H9 (cell line): Measurements from ENCODE around the gene METTL21C. TPM values are rescaled to one million over a fixed set of nuclear protein-coding genes. Genes with fewer than 3 reads are reported as not detected.

ENCODE experiments used
- DNase-seq: peaks from one replicate; pipeline ENCODE4 v3.0.0-alpha.2; 2017
- H2AFZ ChIP-seq: one replicate; pipeline ENCODE4 v1.6.1; 2013; ENCODE audit warnings: mild to moderate bottlenecking, low read length, control low read depth, moderate library complexity
- H2AK5ac ChIP-seq: 2 replicates; pipeline ENCODE4 v1.6.1; 2013; ENCODE audit warnings: low read length, control low read depth, mixed read lengths; ENCODE audit not compliant: insufficient read length
- H2BK120ac ChIP-seq: one replicate; pipeline ENCODE4 v1.6.1; 2013; ENCODE audit warnings: low read depth, mild to moderate bottlenecking, low read length, control low read depth, inconsistent platforms; ENCODE audit not compliant: poor library complexity, severe bottlenecking
- H2BK12ac ChIP-seq: 2 replicates; pipeline ENCODE4 v1.6.1; 2013; ENCODE audit warnings: low read length, control low read depth, mixed read lengths, low read depth; ENCODE audit not compliant: insufficient read length
- H2BK15ac ChIP-seq: 2 replicates; pipeline ENCODE4 v1.6.1; 2013; ENCODE audit warnings: low read depth, low read length, control low read depth
- H2BK20ac ChIP-seq: one replicate; pipeline ENCODE4 v1.6.1; 2013; ENCODE audit warnings: low read depth, mild to moderate bottlenecking, low read length, control low read depth, inconsistent platforms; ENCODE audit not compliant: poor library complexity, severe bottlenecking
- H2BK5ac ChIP-seq: 2 replicates; pipeline ENCODE4 v1.6.1; 2013; ENCODE audit warnings: low read length, control low read depth, mixed read lengths; ENCODE audit not compliant: insufficient read length
- H3K14ac ChIP-seq: 2 replicates; pipeline ENCODE4 v1.6.1; 2013; ENCODE audit warnings: low read length, control low read depth; ENCODE audit not compliant: insufficient read depth
- H3K18ac ChIP-seq: 2 replicates; pipeline ENCODE4 v1.6.1; 2013; ENCODE audit warnings: low read depth, mild to moderate bottlenecking, mixed read lengths, low read length, control low read depth; ENCODE audit not compliant: insufficient read length
- H3K23ac ChIP-seq: 2 replicates; pipeline ENCODE4 v1.6.1; 2013; ENCODE audit warnings: low read length, control low read depth, mixed read lengths, low read depth; ENCODE audit not compliant: insufficient read length
- H3K23me2 ChIP-seq: 2 replicates; pipeline ENCODE4 v1.6.1; 2013; ENCODE audit warnings: low read depth, mild to moderate bottlenecking, mixed read lengths, low read length, control low read depth; ENCODE audit not compliant: insufficient read length, poor library complexity, severe bottlenecking
- H3K27ac ChIP-seq: 2 replicates; pipeline ENCODE4 v1.5.1; 2013; ENCODE audit warnings: low read length, control low read depth, mixed read lengths, low read depth; ENCODE audit not compliant: insufficient read length
- H3K27me3 ChIP-seq: 2 replicates; pipeline ENCODE4 v1.6.1; 2013; ENCODE audit warnings: low read length, control low read depth, inconsistent platforms; ENCODE audit not compliant: insufficient read depth
- H3K4ac ChIP-seq: 2 replicates; pipeline ENCODE4 v1.6.1; 2013; ENCODE audit warnings: low read depth, mild to moderate bottlenecking, control low read depth, inconsistent platforms, low read length, moderate library complexity
- H3K4me1 ChIP-seq: 2 replicates; pipeline ENCODE4 v1.6.1; 2013; ENCODE audit warnings: low read length, control low read depth, inconsistent platforms; ENCODE audit not compliant: insufficient read depth
- H3K4me2 ChIP-seq: 2 replicates; pipeline ENCODE4 v1.6.1; 2013; ENCODE audit warnings: low read length, control low read depth, mixed read lengths; ENCODE audit not compliant: insufficient read length, insufficient read depth
- H3K56ac ChIP-seq: 2 replicates; pipeline ENCODE4 v1.6.1; 2013; ENCODE audit warnings: low read depth, mild to moderate bottlenecking, mixed read lengths, low read length, control low read depth; ENCODE audit not compliant: insufficient read length
- H3K79me1 ChIP-seq: 2 replicates; pipeline ENCODE4 v1.6.1; 2013; ENCODE audit warnings: low read depth, mild to moderate bottlenecking, moderate library complexity, low read length, control low read depth, inconsistent platforms; ENCODE audit not compliant: insufficient read depth, poor library complexity, severe bottlenecking
- H3K79me2 ChIP-seq: 2 replicates; pipeline ENCODE4 v1.6.1; 2013; ENCODE audit warnings: low read length, control low read depth, inconsistent platforms; ENCODE audit not compliant: insufficient read depth
- H3K9ac ChIP-seq: 2 replicates; pipeline ENCODE4 v1.6.1; 2013; ENCODE audit warnings: low read length, control low read depth, mixed read lengths; ENCODE audit not compliant: insufficient read length; ENCODE audit errors: extremely low read depth
- H3K9me3 ChIP-seq: one replicate; pipeline ENCODE4 v1.6.1; 2013; ENCODE audit warnings: low read depth, low read length, inconsistent platforms; ENCODE audit not compliant: control insufficient read depth
- H3T11ph ChIP-seq: one replicate; pipeline ENCODE4 v1.6.1; 2013; ENCODE audit warnings: mild to moderate bottlenecking, low read length, control low read depth, inconsistent platforms
- H4K20me1 ChIP-seq: one replicate; pipeline ENCODE4 v1.6.1; 2013; ENCODE audit not compliant: control insufficient read depth, insufficient read length, insufficient read depth
- H4K5ac ChIP-seq: 2 replicates; pipeline ENCODE4 v1.6.1; 2013; ENCODE audit warnings: low read depth, mild to moderate bottlenecking, mixed read lengths, low read length, control low read depth; ENCODE audit not compliant: insufficient read length
- H4K8ac ChIP-seq: replicated peaks from 2 replicates; pipeline ENCODE4 v1.6.1; 2013; ENCODE audit warnings: low read length, control low read depth, mixed read lengths, low read depth; ENCODE audit not compliant: insufficient read length
- H4K91ac ChIP-seq: 2 replicates; pipeline ENCODE4 v1.6.1; 2013; ENCODE audit warnings: low read depth, mild to moderate bottlenecking, moderate library complexity, mixed read lengths, low read length, control low read depth; ENCODE audit not compliant: insufficient read length
- H3K27ac Mint-ChIP-seq, 3 experiments: 2 replicates in 2 of 3; 3 replicates in 1 of 3; pipeline ENCODE4 v1.8.0; 2020 to 2021; ENCODE audit warnings: mixed read lengths in 3 of 3, mild to moderate bottlenecking in 1 of 3, moderate library complexity in 1 of 3
- H3K27me3 Mint-ChIP-seq: 2 replicates; pipeline ENCODE4 v1.8.0; 2021; ENCODE audit warnings: low read depth, mild to moderate bottlenecking, moderate library complexity, mixed read lengths
- H3K36me3 Mint-ChIP-seq, 3 experiments: 2 replicates in 2 of 3; 3 replicates in 1 of 3; pipeline ENCODE4 v1.8.0; 2020 to 2021; ENCODE audit warnings: low read depth in 3 of 3, mixed read lengths in 3 of 3; ENCODE audit not compliant: insufficient read depth in 1 of 3
- H3K4me1 Mint-ChIP-seq, 2 experiments: 2 replicates each; pipeline ENCODE4 v1.8.0; 2020; ENCODE audit warnings: mixed read lengths in 2 of 2
- H3K4me3 Mint-ChIP-seq, 2 experiments: 2 replicates in 1 of 2; 3 replicates in 1 of 2; pipeline ENCODE4 v1.8.0; 2020 to 2021; ENCODE audit warnings: mild to moderate bottlenecking in 2 of 2, mixed read lengths in 2 of 2, moderate library complexity in 1 of 2
- H3K9me3 Mint-ChIP-seq, 2 experiments: 2 replicates in 1 of 2; 3 replicates in 1 of 2; pipeline ENCODE4 v1.8.0; 2020; ENCODE audit warnings: mild to moderate bottlenecking in 2 of 2, mixed read lengths in 2 of 2, moderate library complexity in 1 of 2
- WGBS: extraction: QIAGEN DNeasy Blood & Tissue Kit; methylation state at CpG from one replicate; pipeline ENCODE4 v1.1.7; 2013; ENCODE audit warnings: missing lambda C conversion rate, low lambda C conversion rate, mixed read lengths; ENCODE audit not compliant: insufficient read length; ENCODE audit errors: extremely low coverage; 5-methylcytosine and 5-hydroxymethylcytosine counted together
- total RNA-seq: library from RNA; stranded (reverse); gene quantifications from 2 replicates; pipeline ENCODE4 v1.2.1, GENCODE V29; 2021
- TF ChIP-seq, protein P1 (sequence below): fragments of 200-600 bp; sonication (generic); conservative IDR thresholded peaks from 3 replicates; pipeline ENCODE4 v1.8.0; 2021; ENCODE audit warnings: antibody characterized with exemption, mild to moderate bottlenecking

The METTL21C gene
- total RNA-seq, 1 experiment from 2014 or later, result not detected

- H3K79me2 ChIP-seq, result no peaks in the 10 kb centered on the region
- no peak overlapping the region for H2BK12ac ChIP-seq
- TF ChIP-seq, protein P1, sequence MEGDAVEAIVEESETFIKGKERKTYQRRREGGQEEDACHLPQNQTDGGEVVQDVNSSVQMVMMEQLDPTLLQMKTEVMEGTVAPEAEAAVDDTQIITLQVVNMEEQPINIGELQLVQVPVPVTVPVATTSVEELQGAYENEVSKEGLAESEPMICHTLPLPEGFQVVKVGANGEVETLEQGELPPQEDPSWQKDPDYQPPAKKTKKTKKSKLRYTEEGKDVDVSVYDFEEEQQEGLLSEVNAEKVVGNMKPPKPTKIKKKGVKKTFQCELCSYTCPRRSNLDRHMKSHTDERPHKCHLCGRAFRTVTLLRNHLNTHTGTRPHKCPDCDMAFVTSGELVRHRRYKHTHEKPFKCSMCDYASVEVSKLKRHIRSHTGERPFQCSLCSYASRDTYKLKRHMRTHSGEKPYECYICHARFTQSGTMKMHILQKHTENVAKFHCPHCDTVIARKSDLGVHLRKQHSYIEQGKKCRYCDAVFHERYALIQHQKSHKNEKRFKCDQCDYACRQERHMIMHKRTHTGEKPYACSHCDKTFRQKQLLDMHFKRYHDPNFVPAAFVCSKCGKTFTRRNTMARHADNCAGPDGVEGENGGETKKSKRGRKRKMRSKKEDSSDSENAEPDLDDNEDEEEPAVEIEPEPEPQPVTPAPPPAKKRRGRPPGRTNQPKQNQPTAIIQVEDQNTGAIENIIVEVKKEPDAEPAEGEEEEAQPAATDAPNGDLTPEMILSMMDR, result no peak
- no peak overlapping the region for H3K23ac ChIP-seq
- H4K8ac ChIP-seq, result no peak overlapping the region
- no peak overlapping the region for H3K9ac ChIP-seq
- peaks cover 2% of the 10 kb centered on the region; the same call in 1 of the 2 replicates for H3K4me1 ChIP-seq
- no CpG with 5 or more reads among the region's 6 CpGs for WGBS
- Mint-ChIP-seq H3K9me3 (0 out of 5 replicates have a peak, but pooled peaks cover 4 to 6% of the 10 kb centered on the region in 2 experiments), H3K4me1 (peaks cover 0 to 7% of the 10 kb centered on the region in 2 experiments; a peak in 2 of 4 replicates), H3K4me3 (no peak overlapping the region), H3K27ac (no peak overlapping the region), H3K36me3 (no peaks in the 10 kb centered on the region), H3K27me3 (no peaks in the 10 kb centered on the region)
- no peak overlapping the region for H2AK5ac ChIP-seq
- H3K4me2 ChIP-seq, result no peak overlapping the region
- H2AFZ ChIP-seq, result no peak overlapping the region
- no peak overlapping the region for H3T11ph ChIP-seq
- H3K56ac ChIP-seq, result no peak overlapping the region
- no peak for DNase-seq
- no peak overlapping the region for H2BK120ac ChIP-seq
- H2BK15ac ChIP-seq, result no peak overlapping the region
- H3K27ac ChIP-seq, result no peak overlapping the region
- no peak overlapping the region for H2BK20ac ChIP-seq
- no peak overlapping the region for H4K5ac ChIP-seq
- H3K4ac ChIP-seq, result no peak overlapping the region
- no peak overlapping the region for H3K18ac ChIP-seq
- H3K9me3 ChIP-seq, result no peaks in the 10 kb centered on the region
- H3K14ac ChIP-seq, result no peak overlapping the region
- no peak overlapping the region for H4K91ac ChIP-seq
- H3K79me1 ChIP-seq, result no peaks in the 10 kb centered on the region
- H3K27me3 ChIP-seq, result no peaks in the 10 kb centered on the region
- H3K23me2 ChIP-seq, result no peaks in the 10 kb centered on the region
- H4K20me1 ChIP-seq, result no peaks in the 10 kb centered on the region
- no peak overlapping the region for H2BK5ac ChIP-seq
Observed at GRCh38 chr13:102704238-102705058, 9.6 kb upstream of the METTL21C start.
